ENCODE data around the gene MRPS17. TPM values are rescaled to one million over a fixed set of nuclear protein-coding genes. Genes with fewer than 3 reads are reported as not detected.
"Not testable (repeated sequence)": the region's sequence is repeated elsewhere in the genome, so short reads cannot be mapped to it uniquely, and the experiment has no call there.

The MRPS17 gene
- 18.7 TPM for polyA plus RNA-seq (2013, experiment 1 of 2)
- 19.1 TPM for polyA plus RNA-seq (2013, experiment 2 of 2)

- Histone ChIP-seq H3K27ac (ENCODE audit: low read depth, low read length) (peak within 1 kb of the TSS; percentile 83), H3K4me1 (ENCODE audit: insufficient read depth, low read length) (no peaks in the 10 kb centered on the region; the same call in 1 of the 2 replicates), H3K4me3 (ENCODE audit: low read length) (peak within 1 kb of the TSS; percentile 86), H3K9ac (ENCODE audit: low read depth, low read length) (peak within 1 kb of the TSS; percentile 96), H3K9me3 (ENCODE audit: insufficient read depth, low read depth, low read length) (no peaks in the 10 kb centered on the region), H3K27me3 (ENCODE audit: insufficient read depth, low read length) (no peaks in the 10 kb centered on the region), H3K36me3 (ENCODE audit: insufficient read depth, low read length) (peaks cover 32% of the 10 kb centered on the region)
- 1% methylated on average over 53 of the region's 53 CpGs for WGBS
These were observed at the start of gene MRPS17 for GRCh38 chr7:55951637-55952351. Gene MRPS17 (plus strand): TSS chr7:55951877. CDS start chr7:55953196, 1,319 bp downstream.

GRCh38 chr7:55903985-55904759 lies 47.5 kb upstream of the MRPS17 start:
- Histone ChIP-seq H3K27ac (ENCODE audit: low read depth, low read length) (no peak overlapping the region), H3K4me3 (ENCODE audit: low read length) (no peak overlapping the region), H3K27me3 (ENCODE audit: insufficient read depth, low read length) (no peaks in the 10 kb centered on the region), H3K4me1 (ENCODE audit: insufficient read depth, low read length) (peaks cover 9% of the 10 kb centered on the region; the same call in 1 of the 2 replicates), H3K9me3 (ENCODE audit: insufficient read depth, low read depth, low read length) (0 out of 2 replicates have a peak, but pooled peaks cover 3% of the 10 kb centered on the region), H3K9ac (ENCODE audit: low read depth, low read length) (no peak overlapping the region), H3K36me3 (ENCODE audit: insufficient read depth, low read length) (peaks cover 16% of the 10 kb centered on the region; the same call in 1 of the 2 replicates)
- WGBS = 95% methylated on average over 8 of the region's 8 CpGs

- Histone ChIP-seq H3K9ac (ENCODE audit: low read depth, low read length) (no peak overlapping the region), H3K9me3 (ENCODE audit: insufficient read depth, low read depth, low read length) (no peaks in the 10 kb centered on the region), H3K27ac (ENCODE audit: low read depth, low read length) (no peak overlapping the region), H3K27me3 (ENCODE audit: insufficient read depth, low read length) (no peaks in the 10 kb centered on the region), H3K36me3 (ENCODE audit: insufficient read depth, low read length) (peaks cover 20% of the 10 kb centered on the region; the same call in 1 of the 2 replicates), H3K4me3 (ENCODE audit: low read length) (no peak overlapping the region), H3K4me1 (ENCODE audit: insufficient read depth, low read length) (no peaks in the 10 kb centered on the region)
- whole genome bisulfite sequencing = 95% methylated on average over 3 of the region's 3 CpGs
These were observed 38.9 kb upstream of the MRPS17 start for GRCh38 chr7:55912748-55913158.

- H3K9me3 ChIP-seq (ENCODE audit: insufficient read depth, low read depth, low read length) = no peaks in the 10 kb centered on the region
- no peak overlapping the region for H3K4me3 ChIP-seq (ENCODE audit: low read length)
- peaks cover 13% of the 10 kb centered on the region; the same call in 1 of the 2 replicates for H3K36me3 ChIP-seq (ENCODE audit: insufficient read depth, low read length)
- H3K27ac ChIP-seq (ENCODE audit: low read depth, low read length) = no peak overlapping the region
- H3K27me3 ChIP-seq (ENCODE audit: insufficient read depth, low read length) = no peaks in the 10 kb centered on the region
- H3K4me1 ChIP-seq (ENCODE audit: insufficient read depth, low read length) = no peaks in the 10 kb centered on the region
- WGBS = 87% methylated on average over 1 of the region's 1 CpG
- H3K9ac ChIP-seq (ENCODE audit: low read depth, low read length) = no peak overlapping the region
These were observed 33.9 kb upstream of the MRPS17 start for GRCh38 chr7:55917771-55918170.

- WGBS = 83% methylated on average over 5 of the region's 5 CpGs
- Histone ChIP-seq H3K27me3 (ENCODE audit: insufficient read depth, low read length) (no peaks in the 10 kb centered on the region), H3K36me3 (ENCODE audit: insufficient read depth, low read length) (peaks cover 6% of the 10 kb centered on the region; the same call in 1 of the 2 replicates), H3K4me3 (ENCODE audit: low read length) (no peak overlapping the region), H3K4me1 (ENCODE audit: insufficient read depth, low read length) (no peaks in the 10 kb centered on the region), H3K9me3 (ENCODE audit: insufficient read depth, low read depth, low read length) (no peaks in the 10 kb centered on the region), H3K27ac (ENCODE audit: low read depth, low read length) (no peak overlapping the region), H3K9ac (ENCODE audit: low read depth, low read length) (no peak overlapping the region)
These were observed 23.5 kb upstream of the MRPS17 start for GRCh38 chr7:55928006-55928767.

- WGBS = 93% methylated on average over 2 of the region's 5 CpGs
These were observed 20.1 kb upstream of the MRPS17 start for GRCh38 chr7:55931421-55932151.

GRCh38 chr7:55939514-55940123 lies 12.1 kb upstream of the MRPS17 start:
- Histone ChIP-seq H3K27me3 (ENCODE audit: insufficient read depth, low read length) (no peaks in the 10 kb centered on the region), H3K4me1 (ENCODE audit: insufficient read depth, low read length) (no peaks in the 10 kb centered on the region), H3K36me3 (ENCODE audit: insufficient read depth, low read length) (peaks cover 3% of the 10 kb centered on the region; the same call in 1 of the 2 replicates), H3K9ac (ENCODE audit: low read depth, low read length) (no peak overlapping the region), H3K4me3 (ENCODE audit: low read length) (no peak overlapping the region), H3K27ac (ENCODE audit: low read depth, low read length) (no peak overlapping the region), H3K9me3 (ENCODE audit: insufficient read depth, low read depth, low read length) (peaks cover 41% of the 10 kb centered on the region)
- 92% methylated on average over 3 of the region's 7 CpGs for WGBS

More at GRCh38 chr7:55931421-55932151, 20.1 kb upstream of the MRPS17 start:
- H3K36me3 ChIP-seq (ENCODE audit: insufficient read depth, low read length) = no peaks in the 10 kb centered on the region
- peaks cover 6% of the 10 kb centered on the region; the same call in 1 of the 2 replicates for H3K9me3 ChIP-seq (ENCODE audit: insufficient read depth, low read depth, low read length)
- H3K9ac ChIP-seq (ENCODE audit: low read depth, low read length) = no peak overlapping the region
- no peaks in the 10 kb centered on the region for H3K4me1 ChIP-seq (ENCODE audit: insufficient read depth, low read length)
- H3K4me3 ChIP-seq (ENCODE audit: low read length) = no peak overlapping the region
- no peaks in the 10 kb centered on the region for H3K27me3 ChIP-seq (ENCODE audit: insufficient read depth, low read length)
- H3K27ac ChIP-seq (ENCODE audit: low read depth, low read length) = no peak overlapping the region

- whole genome bisulfite sequencing = 87% methylated on average over 5 of the region's 5 CpGs
- Histone ChIP-seq H3K27ac (ENCODE audit: low read depth, low read length) (no peak overlapping the region), H3K9ac (ENCODE audit: low read depth, low read length) (no peak overlapping the region), H3K9me3 (ENCODE audit: insufficient read depth, low read depth, low read length) (peaks cover 11% of the 10 kb centered on the region; the same call in 1 of the 2 replicates), H3K4me3 (ENCODE audit: low read length) (no peak overlapping the region), H3K27me3 (ENCODE audit: insufficient read depth, low read length) (no peaks in the 10 kb centered on the region), H3K36me3 (ENCODE audit: insufficient read depth, low read length) (no peaks in the 10 kb centered on the region), H3K4me1 (ENCODE audit: insufficient read depth, low read length) (no peaks in the 10 kb centered on the region)
These were observed 5.1 kb upstream of the MRPS17 start for GRCh38 chr7:55946545-55946944.

GRCh38 chr7:55952352-55952671 lies 635 bp downstream of the MRPS17 start:
- Histone ChIP-seq H3K9ac (ENCODE audit: low read depth, low read length) (peak overlapping the region; percentile 96), H3K27ac (ENCODE audit: low read depth, low read length) (peak overlapping the region; percentile 83; the same call in 1 of the 2 replicates), H3K36me3 (ENCODE audit: insufficient read depth, low read length) (peaks cover 32% of the 10 kb centered on the region), H3K4me3 (ENCODE audit: low read length) (peak overlapping the region; percentile 86)
- H3K9me3 ChIP-seq (ENCODE audit: insufficient read depth, low read depth, low read length); H3K4me1 ChIP-seq (ENCODE audit: insufficient read depth, low read length); H3K27me3 ChIP-seq (ENCODE audit: insufficient read depth, low read length): not testable (repeated sequence)
- WGBS = 38% methylated on average over 19 of the region's 19 CpGs
